MCF 10A (cell line): Measurements from ENCODE around the gene PPM1H. TPM values are rescaled to one million over a fixed set of nuclear protein-coding genes. Genes with fewer than 3 reads are reported as not detected.
A peak's percentile ranks its signal among the peaks of the same experiment; 100 is the strongest.

ENCODE experiments used
- BruUV-seq: library from RNA; stranded (reverse); fragments of 400-500 nt; replicated peaks from 2 replicates; lab custom pipeline; 2021; lab: Mats Ljungman, UMichigan
- CTCF ChIA-PET: fragments of 300-600 bp; sonication (Branson Sonifier 250); formaldehyde crosslinking; extraction: SDS; loops from one replicate; lab custom pipeline; 2021; ENCODE audit warnings: antibody characterized with exemption, inconsistent platforms; lab: Yijun Ruan, JAX
- POLR2A ChIA-PET: fragments of 300-600, 350-650 bp; sonication (Branson Sonifier 250); formaldehyde crosslinking; extraction: SDS; loops from one replicate; lab custom pipeline; 2020; ENCODE audit warnings: antibody characterized with exemption, inconsistent platforms; lab: Yijun Ruan, JAX
- DNase-seq: peaks from one replicate; pipeline ENCODE4 v3.0.0-alpha.2; 2018; ENCODE audit not compliant: unreplicated experiment
- H3K27ac Mint-ChIP-seq: one replicate; pipeline ENCODE4 v1.8.0; 2022; ENCODE audit warnings: mild to moderate bottlenecking, low read depth, mixed read lengths; ENCODE audit not compliant: unreplicated experiment
- H3K27me3 Mint-ChIP-seq: one replicate; pipeline ENCODE4 v1.8.0; 2022; ENCODE audit warnings: mixed read lengths; ENCODE audit not compliant: insufficient read depth, unreplicated experiment
- H3K36me3 Mint-ChIP-seq: one replicate; pipeline ENCODE4 v1.8.0; 2022; ENCODE audit warnings: mild to moderate bottlenecking, moderate library complexity, mixed read lengths; ENCODE audit not compliant: insufficient read depth, unreplicated experiment
- H3K4me1 Mint-ChIP-seq: one replicate; pipeline ENCODE4 v1.8.0; 2022; ENCODE audit warnings: mixed read lengths; ENCODE audit not compliant: insufficient read depth, unreplicated experiment
- H3K4me3 Mint-ChIP-seq: one replicate; pipeline ENCODE4 v1.8.0; 2022; ENCODE audit warnings: mild to moderate bottlenecking, moderate library complexity, mixed read lengths; ENCODE audit not compliant: unreplicated experiment
- H3K9me3 Mint-ChIP-seq: one replicate; pipeline ENCODE4 v1.8.0; 2022; ENCODE audit warnings: mixed read lengths; ENCODE audit not compliant: unreplicated experiment
- CTCF ChIP-seq: fragments of 200-600 bp; IDR thresholded peaks from one replicate; pipeline ENCODE4 v1.8.0; 2022; ENCODE audit warnings: antibody characterized with exemption, mild to moderate bottlenecking; ENCODE audit not compliant: unreplicated experiment
- intact Hi-C: fragments of 100-400 bp; cut with micrococcal nuclease; formaldehyde crosslinking; loops from 2 replicates; pipeline ENCODE4 v1.14.1; 2022
- microRNA-seq: library from miRNA; unstranded; fragments of <30 nt; microRNA quantifications from one replicate; pipeline ENCODE4 v1.2.0, GENCODE V29; 2022
- total RNA-seq: library from RNA; stranded (reverse); gene quantifications from 2 replicates; pipeline ENCODE4 v1.2.3, GENCODE V29; 2022

Gene PPM1H
- total RNA-seq, 1 experiment from 2014 or later: 0.49 TPM

DNA sequence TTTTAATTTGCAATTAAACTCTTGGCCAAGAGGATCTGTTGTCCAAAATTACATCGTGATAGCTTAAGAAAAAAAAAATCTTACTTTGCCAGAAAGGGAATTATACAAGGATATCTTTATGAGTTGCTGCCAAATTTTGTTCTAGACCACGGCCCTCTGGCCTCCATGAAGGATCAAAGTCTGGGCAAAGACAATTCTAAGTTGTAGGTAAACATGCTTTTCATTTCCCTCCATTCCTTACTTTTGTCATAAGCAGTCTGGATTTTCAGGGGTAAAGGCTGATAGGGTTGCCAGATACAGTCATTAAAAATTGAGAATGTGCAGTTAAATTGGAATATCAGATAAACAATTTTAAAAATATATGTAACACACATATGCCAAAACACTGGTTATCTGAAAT, 333.2 kb downstream of the PPM1H start:
- no peak for DNase-seq
- no peaks in the 10 kb centered on the region for H3K27me3 Mint-ChIP-seq
- H3K9me3 Mint-ChIP-seq: no peaks in the 10 kb centered on the region
- POLR2A ChIA-PET: interaction anchor here (0.7 to 2.7 kb wide), 8 partner anchors 9 to 163 kb away, joined by 3 to 16 read pairs (median 4); no protein-coding TSS in a partner anchor
- H3K4me3 Mint-ChIP-seq: peak overlapping the region; percentile 94
- TF ChIP-seq CTCF: no peak
- intact Hi-C loops: loop anchor here (5.0 to 10.0 kb wide), 3 partner anchors 131 to 463 kb away; partner anchors contain the start of gene USP15
- no TSS peak for BruUV-seq
- peak overlapping the region; percentile 100 for H3K27ac Mint-ChIP-seq
- CTCF ChIA-PET: interaction anchor here (0.6 to 3.3 kb wide), 5 partner anchors 11 to 197 kb away, joined by 4 to 32 read pairs (median 7); no protein-coding TSS in a partner anchor
- H3K36me3 Mint-ChIP-seq: peaks cover 9% of the 10 kb centered on the region
- peaks cover 28% of the 10 kb centered on the region for H3K4me1 Mint-ChIP-seq

DNA sequence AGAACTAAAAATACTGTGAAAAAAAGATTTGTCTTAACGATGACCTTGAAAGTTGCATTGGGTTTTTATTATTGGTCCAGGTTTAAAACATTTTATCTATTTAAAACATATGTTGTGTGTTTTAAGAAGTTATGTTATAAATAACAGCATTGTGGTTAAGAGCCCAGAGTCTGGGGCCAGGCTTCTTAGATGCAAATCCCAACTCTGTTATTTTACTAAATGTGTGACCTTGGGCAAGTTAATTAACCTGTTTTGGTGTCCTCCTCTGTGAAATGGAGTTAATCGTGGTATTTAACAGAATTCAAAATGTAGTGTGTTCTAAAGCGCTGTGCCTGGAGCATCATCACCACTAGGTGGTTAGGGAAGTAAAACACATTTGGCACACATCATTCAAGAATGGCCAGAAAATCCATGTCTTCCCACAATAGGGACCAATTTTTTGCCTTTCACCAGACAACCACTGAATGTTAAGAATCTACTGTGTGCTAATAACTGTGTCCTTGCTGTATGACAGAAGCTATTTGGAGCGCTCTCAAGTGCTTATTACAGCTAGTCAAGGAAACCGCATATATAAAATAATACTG, 335.0 kb downstream of the PPM1H start:
- peaks cover 10% of the 10 kb centered on the region for H3K4me1 Mint-ChIP-seq
- no peaks in the 10 kb centered on the region for H3K9me3 Mint-ChIP-seq
- intact Hi-C loops: loop anchor here (5.0 to 10.0 kb wide), 3 partner anchors 132 to 465 kb away; partner anchors contain the start of gene USP15
- DNase-seq: no peak
- POLR2A ChIA-PET: interaction anchor here (0.7 kb wide), 1 partner anchor 12 kb away, joined by 3 read pairs; no protein-coding TSS in a partner anchor
- CTCF ChIA-PET: interaction anchor here (0.7 to 2.8 kb wide), 4 partner anchors 10 to 194 kb away, joined by 3 to 14 read pairs (median 6); no protein-coding TSS in a partner anchor
- no peak overlapping the region for H3K27ac Mint-ChIP-seq
- H3K36me3 Mint-ChIP-seq: peaks cover 9% of the 10 kb centered on the region
- no TSS peak for BruUV-seq
- no peak for TF ChIP-seq CTCF
- no peak overlapping the region for H3K4me3 Mint-ChIP-seq
- H3K27me3 Mint-ChIP-seq: no peaks in the 10 kb centered on the region

DNA sequence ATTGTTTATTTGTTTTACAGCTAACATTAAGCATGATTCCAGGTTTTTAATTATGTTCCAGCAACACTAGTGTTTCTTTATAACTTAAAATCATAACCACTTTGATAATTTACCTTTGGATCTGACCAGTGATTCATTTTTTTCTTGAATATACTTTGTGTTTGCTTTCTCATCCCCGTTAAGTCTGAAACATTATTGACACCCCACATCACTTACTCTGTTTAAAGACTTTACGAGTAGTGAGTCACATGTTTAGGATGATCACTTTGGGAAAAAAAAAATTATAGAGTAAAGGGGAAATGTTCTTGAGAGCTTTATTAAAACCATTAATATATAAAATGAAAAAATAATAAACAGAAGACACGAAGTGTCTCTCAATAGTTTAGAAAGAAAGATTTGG, 336.1 kb downstream of the PPM1H start:
- TF ChIP-seq CTCF: no peak
- POLR2A ChIA-PET: interaction anchor here (0.9 to 1.0 kb wide), 2 partner anchors 12 to 23 kb away, joined by 3 read pairs; no protein-coding TSS in a partner anchor
- Mint-ChIP-seq H3K4me1 (peaks cover 9% of the 10 kb centered on the region), H3K36me3 (peaks cover 9% of the 10 kb centered on the region), H3K27ac (no peak overlapping the region), H3K4me3 (no peak overlapping the region), H3K27me3 (no peaks in the 10 kb centered on the region), H3K9me3 (no peaks in the 10 kb centered on the region)
- BruUV-seq: no TSS peak
- CTCF ChIA-PET: interaction anchor here (0.6 to 2.8 kb wide), 4 partner anchors 17 to 214 kb away, joined by 3 to 14 read pairs (median 3); no protein-coding TSS in a partner anchor
- no peak for DNase-seq
- intact Hi-C loops: no loop called here

GRCh38 chr12:62597253-62597652, 337.7 kb downstream of the PPM1H start:
- intact Hi-C loops: no loop called here
- Mint-ChIP-seq H3K4me1 (peaks cover 9% of the 10 kb centered on the region), H3K27ac (no peak overlapping the region), H3K9me3 (no peaks in the 10 kb centered on the region), H3K36me3 (peaks cover 1% of the 10 kb centered on the region), H3K27me3 (no peaks in the 10 kb centered on the region), H3K4me3 (no peak overlapping the region)
- DNase-seq: no peak
- TF ChIP-seq CTCF: no peak
- no TSS peak for BruUV-seq
- ChIA-PET CTCF (interaction anchor here (0.5 kb wide), 1 partner anchor 203 kb away, joined by 4 read pairs; no protein-coding TSS in a partner anchor), POLR2A (interaction anchor here (0.6 kb wide), 2 partner anchors 339 to 471 kb away, joined by 3 read pairs; no protein-coding TSS in a partner anchor)

Small RNA genes within 50 kb of the gene (microRNA-seq; reads per million reads assigned to microRNA genes)
- 39,398 reads per million, percentile 99 among the genes with 10 or more reads in this experiment for gene MIRLET7I

Other genes with a start within 250 kb of the PPM1H start
- gene AVPR1A, start 216.1 kb upstream of the PPM1H start, total RNA-seq: not detected in 2 replicates